ENCODE measurements around the gene LPO. TPM values are rescaled to one million over a fixed set of nuclear protein-coding genes. Genes with fewer than 3 reads are reported as not detected.

LPO gene
- total RNA-seq, 1 donor from 2014 or later = 0.17 TPM

DNA sequence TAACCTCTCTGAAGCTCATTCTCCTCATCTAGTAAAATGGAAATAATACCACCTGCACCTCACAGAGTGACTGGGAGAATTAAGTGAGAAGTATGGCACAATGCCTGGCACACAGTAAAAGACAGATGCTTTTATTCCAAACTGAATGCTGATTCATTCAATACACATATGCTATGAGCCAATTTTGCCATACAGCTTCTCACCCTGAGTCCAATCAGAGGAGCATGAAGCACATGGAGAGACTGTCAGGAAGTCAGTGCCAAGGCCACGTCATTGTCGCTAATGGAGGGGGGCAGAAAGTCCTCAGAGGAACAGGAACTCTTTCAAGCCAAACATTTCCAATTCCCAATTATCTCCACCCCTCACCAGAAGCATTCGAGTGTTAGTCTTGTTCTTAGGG, 30.9 kb upstream of the LPO start:
- DNase-seq (ENCODE audit: low read depth) = no peak
- H3K36me3 ChIP-seq (ENCODE audit: control insufficient read depth, insufficient read depth, low read length) = peaks cover 1% of the 10 kb centered on the region
- TF ChIP-seq, protein P1, sequence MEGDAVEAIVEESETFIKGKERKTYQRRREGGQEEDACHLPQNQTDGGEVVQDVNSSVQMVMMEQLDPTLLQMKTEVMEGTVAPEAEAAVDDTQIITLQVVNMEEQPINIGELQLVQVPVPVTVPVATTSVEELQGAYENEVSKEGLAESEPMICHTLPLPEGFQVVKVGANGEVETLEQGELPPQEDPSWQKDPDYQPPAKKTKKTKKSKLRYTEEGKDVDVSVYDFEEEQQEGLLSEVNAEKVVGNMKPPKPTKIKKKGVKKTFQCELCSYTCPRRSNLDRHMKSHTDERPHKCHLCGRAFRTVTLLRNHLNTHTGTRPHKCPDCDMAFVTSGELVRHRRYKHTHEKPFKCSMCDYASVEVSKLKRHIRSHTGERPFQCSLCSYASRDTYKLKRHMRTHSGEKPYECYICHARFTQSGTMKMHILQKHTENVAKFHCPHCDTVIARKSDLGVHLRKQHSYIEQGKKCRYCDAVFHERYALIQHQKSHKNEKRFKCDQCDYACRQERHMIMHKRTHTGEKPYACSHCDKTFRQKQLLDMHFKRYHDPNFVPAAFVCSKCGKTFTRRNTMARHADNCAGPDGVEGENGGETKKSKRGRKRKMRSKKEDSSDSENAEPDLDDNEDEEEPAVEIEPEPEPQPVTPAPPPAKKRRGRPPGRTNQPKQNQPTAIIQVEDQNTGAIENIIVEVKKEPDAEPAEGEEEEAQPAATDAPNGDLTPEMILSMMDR (IDR thresholded peaks at IDR 0.05; ENCODE audit: insufficient read depth, low read length, poor library complexity, severe bottlenecking) = no peak
- H3K27me3 ChIP-seq (ENCODE audit: control insufficient read depth, insufficient read depth, low read length) = no peaks in the 10 kb centered on the region
- H3K4me3 ChIP-seq (ENCODE audit: low read depth, low read length) = no peak overlapping the region

DNA sequence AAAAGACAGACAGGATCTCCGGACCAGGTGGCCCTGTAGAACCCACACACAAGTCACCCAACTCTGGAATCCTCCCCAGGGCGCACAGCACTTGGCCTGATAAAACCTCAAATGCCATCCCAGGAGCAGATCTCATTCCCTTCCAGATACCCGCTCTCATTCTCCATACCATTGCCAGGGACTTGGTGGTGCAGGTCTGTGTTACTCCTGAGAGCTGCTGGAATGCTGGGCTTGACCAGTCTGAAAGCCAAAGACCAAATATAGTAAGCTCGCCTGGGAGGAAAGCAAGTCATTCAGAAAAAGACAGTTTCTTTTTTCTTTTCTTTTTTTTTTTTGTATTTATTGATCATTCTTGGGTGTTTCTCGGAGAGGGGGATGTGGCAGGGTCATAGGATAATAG, 30.0 kb upstream of the LPO start:
- no peak overlapping the region for H3K4me3 ChIP-seq (ENCODE audit: low read depth, low read length)
- no peak for DNase-seq (ENCODE audit: low read depth)
- TF ChIP-seq, protein P1 (IDR thresholded peaks at IDR 0.05; ENCODE audit: insufficient read depth, low read length, poor library complexity, severe bottlenecking) = no peak
- H3K27me3 ChIP-seq (ENCODE audit: control insufficient read depth, insufficient read depth, low read length) = no peaks in the 10 kb centered on the region
- H3K36me3 ChIP-seq (ENCODE audit: control insufficient read depth, insufficient read depth, low read length) = peaks cover 1% of the 10 kb centered on the region

DNA sequence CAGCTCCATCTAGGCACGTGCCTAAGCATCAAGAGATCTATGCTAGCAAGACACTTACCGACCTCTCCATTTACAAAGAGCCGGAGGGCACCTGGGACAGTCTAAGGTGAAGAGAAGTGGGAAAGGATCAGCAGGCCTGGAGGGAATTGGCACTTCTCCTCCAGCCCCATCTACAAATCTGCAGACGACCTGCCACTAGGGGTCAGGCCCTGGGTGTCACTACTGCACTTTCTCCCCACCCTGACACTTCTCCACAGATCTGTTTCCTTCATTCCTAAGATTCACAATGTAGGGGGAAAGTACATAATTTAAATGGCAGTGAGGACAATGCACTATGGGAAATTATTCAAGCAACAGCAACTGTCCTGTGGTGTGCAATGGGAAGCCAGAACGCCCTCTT, 27.5 kb upstream of the LPO start:
- H3K27me3 ChIP-seq (ENCODE audit: control insufficient read depth, insufficient read depth, low read length) = no peaks in the 10 kb centered on the region
- TF ChIP-seq, protein P1 (IDR thresholded peaks at IDR 0.05; ENCODE audit: insufficient read depth, low read length, poor library complexity, severe bottlenecking) = peak; percentile 18
- no peak overlapping the region for H3K4me3 ChIP-seq (ENCODE audit: low read depth, low read length)
- no peak for DNase-seq (ENCODE audit: low read depth)
- peaks cover 1% of the 10 kb centered on the region for H3K36me3 ChIP-seq (ENCODE audit: control insufficient read depth, insufficient read depth, low read length)

DNA sequence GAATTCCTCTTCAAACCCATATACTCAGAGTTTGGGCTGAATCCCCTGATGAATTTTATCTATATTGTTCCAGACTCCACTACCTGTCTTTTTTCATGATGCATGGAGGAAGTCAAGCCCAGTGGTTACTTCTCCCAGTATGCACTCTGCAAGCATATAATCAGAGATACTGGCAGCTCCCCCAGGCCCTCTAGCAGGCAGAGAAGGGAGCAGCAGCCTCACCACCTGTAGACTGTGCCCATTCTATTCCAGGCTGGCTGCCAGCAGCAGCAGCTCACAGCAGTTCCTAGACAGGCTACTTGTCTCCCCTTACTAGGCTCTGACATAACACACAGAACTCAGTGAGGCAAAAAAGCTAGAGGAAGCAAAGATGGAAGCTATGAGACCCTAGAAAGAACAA, 22.7 kb upstream of the LPO start:
- TF ChIP-seq, protein P1 (IDR thresholded peaks at IDR 0.05; ENCODE audit: insufficient read depth, low read length, poor library complexity, severe bottlenecking) = no peak
- no peak for DNase-seq (ENCODE audit: low read depth)
- H3K36me3 ChIP-seq (ENCODE audit: control insufficient read depth, insufficient read depth, low read length) = peaks cover 1% of the 10 kb centered on the region
- no peaks in the 10 kb centered on the region for H3K27me3 ChIP-seq (ENCODE audit: control insufficient read depth, insufficient read depth, low read length)
- no peak overlapping the region for H3K4me3 ChIP-seq (ENCODE audit: low read depth, low read length)

DNA sequence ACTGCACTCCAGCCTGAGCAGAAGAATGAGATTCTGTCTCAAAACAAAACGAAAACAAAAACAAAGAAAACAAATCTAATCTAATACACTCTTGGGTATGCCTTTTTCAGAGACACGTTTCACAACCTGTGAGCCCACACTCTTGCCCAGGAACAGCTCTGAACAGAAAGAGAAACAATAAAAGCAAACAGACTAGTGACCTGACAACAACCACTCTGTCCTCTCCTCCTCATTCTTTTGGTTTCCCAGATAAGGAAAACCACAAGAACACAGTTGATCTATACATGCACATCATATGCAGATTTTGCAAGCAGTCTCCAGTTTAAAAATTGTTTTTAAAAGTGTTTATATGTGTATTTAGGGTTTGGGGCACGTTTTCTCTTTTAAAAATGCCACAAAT, 20.6 kb upstream of the LPO start:
- H3K36me3 ChIP-seq (ENCODE audit: control insufficient read depth, insufficient read depth, low read length) = no peaks in the 10 kb centered on the region
- no peak for DNase-seq (ENCODE audit: low read depth)
- TF ChIP-seq, protein P1 (IDR thresholded peaks at IDR 0.05; ENCODE audit: insufficient read depth, low read length, poor library complexity, severe bottlenecking) = no peak
- H3K4me3 ChIP-seq (ENCODE audit: low read depth, low read length) = no peak overlapping the region
- no peaks in the 10 kb centered on the region for H3K27me3 ChIP-seq (ENCODE audit: control insufficient read depth, insufficient read depth, low read length)

DNA sequence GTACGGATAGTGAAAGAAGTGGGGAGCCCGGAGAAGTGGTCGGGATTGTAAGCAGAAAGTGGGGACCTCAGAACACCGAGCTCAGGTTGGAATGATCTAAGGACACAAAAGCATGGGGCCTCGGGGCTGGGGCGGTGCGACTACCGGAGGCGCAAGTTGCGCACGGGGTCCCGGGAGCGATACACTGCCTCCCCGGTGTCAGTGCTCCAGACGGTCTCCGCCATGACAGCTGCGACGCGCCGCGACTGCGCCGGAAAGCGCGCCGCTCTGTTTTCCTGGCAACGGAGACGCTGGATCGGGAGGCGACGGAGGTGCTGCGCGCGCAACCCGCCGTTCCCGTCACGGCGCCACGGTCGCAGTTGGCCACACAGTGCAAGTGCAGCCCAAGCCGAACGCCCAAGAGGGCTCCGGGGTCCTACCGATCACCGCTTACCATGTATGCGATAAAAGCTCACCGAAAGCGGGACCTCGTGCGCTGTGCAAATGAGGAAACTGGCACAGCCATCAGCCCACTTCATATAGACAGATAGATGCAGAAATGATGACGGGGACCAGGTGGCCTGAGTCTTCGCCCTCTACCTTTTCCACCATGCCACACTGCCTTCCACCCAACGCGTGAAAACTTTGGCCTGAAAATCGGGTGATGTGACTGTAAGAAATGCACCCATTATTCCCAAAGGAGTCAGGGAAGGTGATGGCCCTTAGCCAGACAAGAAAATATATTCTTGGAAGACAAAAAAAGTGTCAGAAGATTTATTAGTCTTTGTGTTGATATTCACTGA, 19.2 kb upstream of the LPO start, which contains the start of gene MKS1:
MKS1 (minus strand) TSS at position 249 of the 782 bp plus-strand sequence; CDS start at position 224, 25 bp downstream.
- peak within 1 kb of the TSS; percentile 77 for H3K4me3 ChIP-seq (ENCODE audit: low read depth, low read length)
- DNase-seq (ENCODE audit: low read depth) = peak; percentile 65
- TF ChIP-seq, protein P1 (IDR thresholded peaks at IDR 0.05; ENCODE audit: insufficient read depth, low read length, poor library complexity, severe bottlenecking) = peak; percentile 61
- H3K36me3 ChIP-seq (ENCODE audit: control insufficient read depth, insufficient read depth, low read length) = no peaks in the 10 kb centered on the region
- no peaks in the 10 kb centered on the region for H3K27me3 ChIP-seq (ENCODE audit: control insufficient read depth, insufficient read depth, low read length)

All from kidney epithelial cell (primary cell).